Measurements from ENCODE around the gene OXCT2. TPM values are rescaled to one million over a fixed set of nuclear protein-coding genes. Genes with fewer than 3 reads are reported as not detected.

OXCT2 gene
- total and polyA plus RNA-seq, 9 of the 15 experiments (the other 6 are each of a cell fraction or from before 2014, with no cell fraction given), result 0.08 to 0.64 (median 0.22) TPM; not detected in 2

DNA sequence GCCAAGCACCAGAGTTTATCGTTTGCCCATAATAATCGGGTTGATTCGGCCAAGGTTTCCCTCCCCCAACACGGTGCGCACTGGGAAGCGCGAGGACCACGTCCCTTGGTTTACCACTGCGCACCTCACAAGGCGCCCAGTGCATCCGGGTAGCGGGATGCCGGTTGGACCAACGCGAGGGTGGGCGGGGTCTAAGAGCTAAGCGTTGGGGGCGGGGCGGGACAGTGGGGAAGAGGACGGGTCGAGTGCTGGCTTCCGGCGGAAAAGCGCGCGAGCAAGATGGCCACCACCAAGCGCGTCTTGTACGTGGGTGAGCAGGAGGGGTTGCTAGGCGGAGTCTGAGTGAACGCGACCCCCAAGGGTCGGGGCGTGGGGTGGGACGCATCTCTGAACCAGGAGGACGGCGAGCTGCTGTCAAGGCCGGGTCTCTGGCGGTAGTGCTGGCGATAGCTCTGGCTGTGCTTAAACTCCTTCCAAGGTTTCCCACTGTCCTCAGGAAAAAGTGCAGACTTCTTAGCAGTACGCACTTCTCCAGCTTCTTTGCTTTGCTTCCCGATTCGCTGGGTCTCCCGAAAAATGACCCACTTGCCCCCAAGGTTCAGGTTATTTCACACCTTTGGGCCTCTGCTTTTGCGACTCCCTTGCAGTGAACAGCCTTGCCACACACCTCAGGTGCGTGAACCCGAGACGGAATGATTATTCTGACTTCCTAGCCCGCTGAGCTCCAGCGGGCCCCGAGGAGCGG lies 32.4 kb downstream of the OXCT2 start, which contains the start of gene PPIE (continued):
- TF ChIP-seq ZNF318 (IDR thresholded peaks at IDR 0.05; ENCODE audit: borderline replicate concordance in 1 of 2, low read depth in 1 of 2), result no peak
- peak; percentile 88 to 89 for TF ChIP-seq NRF1 (conservative IDR thresholded peaks at IDR 0.05 in 1 of 2, IDR thresholded peaks at IDR 0.05 in 1 of 2)
- no peak for TF ChIP-seq MTA2 (IDR thresholded peaks at IDR 0.05; ENCODE audit: low read depth)
- TF ChIP-seq CTBP1 (IDR thresholded peaks at IDR 0.05; ENCODE audit: borderline replicate concordance), result peak; percentile 56; the same call in 1 of the 2 replicates
- no peak for TF ChIP-seq CCNT2 (IDR thresholded peaks at IDR 0.05; ENCODE audit: borderline replicate concordance, extremely low read depth, insufficient read length, low read depth, low read length)
- TF ChIP-seq HCFC1 (IDR thresholded peaks at IDR 0.05; ENCODE audit: low read depth, low read length), result peak; percentile 64
- TF ChIP-seq TCF7 (IDR thresholded peaks at IDR 0.05; ENCODE audit: borderline replicate concordance), result peak; percentile 39; the same call in 1 of the 2 replicates

All from K562 (cell line).